Measurements from ENCODE around the gene MPC1. TPM values are rescaled to one million over a fixed set of nuclear protein-coding genes. Genes with fewer than 3 reads are reported as not detected.

The MPC1 gene
- total and polyA plus RNA-seq, 11 donors = 213 to 796 (median 542) TPM

DNA sequence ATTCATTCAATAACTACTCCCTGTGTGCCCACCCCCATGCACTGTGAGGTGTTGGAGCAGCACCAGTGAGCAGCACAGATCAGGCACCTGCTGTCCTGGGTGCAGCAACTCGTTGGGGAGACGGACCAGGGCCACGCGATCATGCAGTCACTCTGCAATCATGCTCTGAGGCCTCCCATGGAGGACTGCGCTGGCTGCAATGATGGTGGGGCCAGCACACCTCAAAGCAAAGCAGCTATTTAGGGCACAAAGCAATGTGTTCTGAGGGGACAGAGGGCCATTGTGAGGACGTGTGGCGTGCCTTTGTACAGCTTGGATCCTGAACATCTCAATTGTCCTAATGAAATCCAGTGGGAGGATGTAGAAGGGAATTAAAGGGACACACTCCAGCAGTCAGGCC lies 41.0 kb upstream of the MPC1 start:
- no peaks in the 10 kb centered on the region for H3K27me3 ChIP-seq
- peaks cover 0 to 6% (median 0%) of the 10 kb centered on the region in 12 donors for H3K4me1 ChIP-seq
- TF ChIP-seq CTCF (IDR thresholded peaks at IDR 0.05) (no peak), POLR2A (IDR thresholded peaks at IDR 0.05) (no peak)
- H3K36me3 ChIP-seq = peaks cover 0 to 54% (median 46%) of the 10 kb centered on the region in 9 donors
- 74 to 88% (median 81%) methylated on average over 6 to 7 of the region's 7 CpGs for WGBS, 4 donors
- no peak overlapping the region for H3K4me3 ChIP-seq
- DNase-seq (no peak), ATAC-seq (no peak)
- no peaks in the 10 kb centered on the region for H3K9me3 ChIP-seq
- intact Hi-C loops (cut with DNase I) = no loop called here
- no peak overlapping the region for H3K27ac ChIP-seq

- Histone ChIP-seq H3K27ac (no peak overlapping the region), H3K27me3 (no peaks in the 10 kb centered on the region), H3K36me3 (peaks cover 0 to 60% (median 52%) of the 10 kb centered on the region in 9 donors), H3K4me1 (peaks cover 0 to 11% (median 0%) of the 10 kb centered on the region in 12 donors), H3K4me3 (no peak overlapping the region), H3K9me3 (no peaks in the 10 kb centered on the region)
- TF ChIP-seq POLR2A (IDR thresholded peaks at IDR 0.05) (no peak), CTCF (IDR thresholded peaks at IDR 0.05) (no peak)
- WGBS, 4 donors = 89 to 96% (median 94%) methylated on average over 11 to 22 of the region's 22 CpGs
- ATAC-seq (no peak), DNase-seq (no peak)
- intact Hi-C loops (cut with DNase I) = no loop called here
These were observed 40.5 kb upstream of the MPC1 start for GRCh38 chr6:166423051-166423745.

- Histone ChIP-seq H3K9me3 (no peaks in the 10 kb centered on the region), H3K36me3 (peaks cover 0 to 68% (median 59%) of the 10 kb centered on the region in 9 donors), H3K4me1 (peaks cover 0 to 15% (median 0%) of the 10 kb centered on the region in 12 donors), H3K27ac (no peak overlapping the region), H3K4me3 (no peak overlapping the region), H3K27me3 (no peaks in the 10 kb centered on the region)
- WGBS, 4 donors = 89 to 94% (median 91%) methylated on average over 20 of the region's 20 CpGs
- DNase-seq (no peak), ATAC-seq (no peak)
- no peak for TF ChIP-seq CTCF (IDR thresholded peaks at IDR 0.05)
- TF ChIP-seq POLR2A (IDR thresholded peaks at IDR 0.05) = no peak
- intact Hi-C loops (cut with DNase I) = no loop called here
These were observed 39.6 kb upstream of the MPC1 start for GRCh38 chr6:166422201-166422940.

DNA sequence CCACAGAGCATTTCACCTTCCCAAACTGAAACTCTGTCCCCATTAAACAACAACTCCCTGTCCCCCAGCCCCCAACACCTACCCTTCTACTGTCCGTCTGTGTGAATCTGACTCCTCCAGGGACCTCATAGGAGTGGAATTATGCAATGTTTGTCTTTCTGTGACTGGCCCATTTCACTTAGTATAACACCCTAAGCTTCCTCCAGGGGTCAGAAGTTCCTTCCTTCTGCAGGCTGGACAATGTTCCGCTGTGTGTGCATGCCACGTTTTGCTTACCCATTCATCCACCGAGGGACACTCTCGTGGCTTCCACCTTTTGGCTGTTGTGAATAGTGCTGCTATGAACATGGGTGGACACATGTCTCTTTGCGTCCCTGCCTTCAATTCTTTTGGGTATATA lies 37.6 kb upstream of the MPC1 start:
- DNase-seq (no peak), ATAC-seq (peak in 3 of 4 donors; percentile 34 to 57 (median 38))
- Histone ChIP-seq H3K9me3 (no peaks in the 10 kb centered on the region), H3K27ac (no peak overlapping the region), H3K4me3 (no peak overlapping the region), H3K27me3 (no peaks in the 10 kb centered on the region), H3K4me1 (peaks cover 0 to 15% (median 0%) of the 10 kb centered on the region in 12 donors), H3K36me3 (peaks cover 0 to 75% (median 66%) of the 10 kb centered on the region in 9 donors)
- TF ChIP-seq POLR2A (IDR thresholded peaks at IDR 0.05) (no peak), CTCF (IDR thresholded peaks at IDR 0.05) (peak in 2 of 12 donors; percentile 20 to 21)
- WGBS, 4 donors = 57 to 64% (median 60%) methylated on average over 6 of the region's 6 CpGs
- intact Hi-C loops (cut with DNase I) = no loop called here

Measured in heart left ventricle (tissue), 16 donors.